Astrocyte (in vitro differentiated cells and primary cell): ENCODE measurements around the gene PYGL. TPM values are rescaled to one million over a fixed set of nuclear protein-coding genes. Genes with fewer than 3 reads are reported as not detected.
"Not testable (repeated sequence)": the region's sequence is repeated elsewhere in the genome, so short reads cannot be mapped to it uniquely, and the experiment has no call there.

Experiments used
- DNase-seq: peaks from one replicate; pipeline ENCODE4 v3.0.0-alpha.2; 2010; ENCODE audit warnings: low read depth
- FAIRE-seq: peaks from 2 replicates; lab custom pipeline; 2011; peaks lifted over from hg19 to GRCh38; lab: Jason Lieb, UNC
- H2AFZ ChIP-seq: 2 replicates; pipeline ENCODE4 v1.6.0; 2012; ENCODE audit warnings: low read depth, low read length, inconsistent platforms
- H3K27ac ChIP-seq: 2 replicates; pipeline ENCODE4 v1.5.1; 2011; ENCODE audit warnings: low read depth, low read length, inconsistent platforms
- H3K27me3 ChIP-seq: 2 replicates; pipeline ENCODE4 v1.6.0; 2011; ENCODE audit warnings: low read length, inconsistent platforms; ENCODE audit not compliant: insufficient read depth
- H3K36me3 ChIP-seq: 2 replicates; pipeline ENCODE4 v1.5.1; 2011; ENCODE audit warnings: low read length, inconsistent platforms; ENCODE audit not compliant: insufficient read depth
- H3K4me1 ChIP-seq: 2 replicates; pipeline ENCODE4 v1.5.1; 2011; ENCODE audit warnings: low read length, inconsistent platforms; ENCODE audit not compliant: insufficient read depth
- H3K4me2 ChIP-seq: 2 replicates; pipeline ENCODE4 v1.6.0; 2012; ENCODE audit warnings: low read length, inconsistent platforms
- H3K4me3 ChIP-seq: 2 replicates; pipeline ENCODE4 v1.5.1; 2011; ENCODE audit warnings: low read depth, mild to moderate bottlenecking, low read length, inconsistent platforms; ENCODE audit not compliant: insufficient read depth
- H3K79me2 ChIP-seq: 2 replicates; pipeline ENCODE4 v1.6.0; 2012; ENCODE audit warnings: mild to moderate bottlenecking, low read length, inconsistent platforms; ENCODE audit not compliant: insufficient read depth
- H3K9ac ChIP-seq: 2 replicates; pipeline ENCODE4 v1.6.0; 2012; ENCODE audit warnings: mild to moderate bottlenecking, low read length, inconsistent platforms
- H3K9me3 ChIP-seq: 2 replicates; pipeline ENCODE4 v1.5.1; 2012; ENCODE audit warnings: low read depth, mild to moderate bottlenecking, low read length, inconsistent platforms; ENCODE audit not compliant: insufficient read depth
- H4K20me1 ChIP-seq: 2 replicates; pipeline ENCODE4 v1.6.0; 2012; ENCODE audit warnings: low read length, inconsistent platforms; ENCODE audit not compliant: insufficient read depth
- H3K27ac Mint-ChIP-seq: one replicate; pipeline ENCODE4 v1.8.0; 2021; ENCODE audit warnings: mild to moderate bottlenecking, mixed read lengths; ENCODE audit not compliant: unreplicated experiment
- H3K27me3 Mint-ChIP-seq: one replicate; pipeline ENCODE4 v1.8.0; 2021; ENCODE audit warnings: low read depth, mixed read lengths; ENCODE audit not compliant: unreplicated experiment
- H3K36me3 Mint-ChIP-seq: one replicate; pipeline ENCODE4 v1.8.0; 2021; ENCODE audit warnings: low read depth, mixed read lengths; ENCODE audit not compliant: unreplicated experiment
- H3K4me1 Mint-ChIP-seq: one replicate; pipeline ENCODE4 v1.8.0; 2021; ENCODE audit warnings: low read depth, mixed read lengths; ENCODE audit not compliant: unreplicated experiment
- H3K4me3 Mint-ChIP-seq: one replicate; pipeline ENCODE4 v1.8.0; 2021; ENCODE audit warnings: mild to moderate bottlenecking, moderate library complexity, mixed read lengths; ENCODE audit not compliant: unreplicated experiment
- H3K9me3 Mint-ChIP-seq: one replicate; pipeline ENCODE4 v1.8.0; 2021; ENCODE audit warnings: mild to moderate bottlenecking, mixed read lengths; ENCODE audit not compliant: unreplicated experiment
- CTCF ChIP-seq: IDR thresholded peaks from 2 replicates; pipeline ENCODE4 v1.5.1; 2011; ENCODE audit warnings: low read depth, mild to moderate bottlenecking, inconsistent platforms, low read length, moderate library complexity; ENCODE audit not compliant: insufficient read depth
- EZH2 ChIP-seq: IDR thresholded peaks from 2 replicates; pipeline ENCODE4 v1.6.1; 2012; ENCODE audit warnings: mild to moderate bottlenecking, low read length, inconsistent platforms; ENCODE audit not compliant: insufficient read depth
- total RNA-seq: library from RNA; stranded (reverse); gene quantifications from 2 replicates; pipeline ENCODE4 v1.2.1, GENCODE V29; 2021

PYGL gene
- total RNA-seq, 1 donor from 2014 or later = 97.6 TPM

- FAIRE-seq = peak; percentile 39
Observed at GRCh38 chr14:50961605-50962221, 17.4 kb upstream of the PYGL start.

GRCh38 chr14:50957296-50957695 lies 13.0 kb upstream of the PYGL start:
- Mint-ChIP-seq H3K9me3 (no peaks in the 10 kb centered on the region), H3K27me3 (no peaks in the 10 kb centered on the region), H3K27ac (no peak overlapping the region), H3K4me1 (peaks cover 20% of the 10 kb centered on the region), H3K36me3 (no peaks in the 10 kb centered on the region), H3K4me3 (no peak overlapping the region)
- Histone ChIP-seq H3K79me2 (no peaks in the 10 kb centered on the region), H3K4me1 (peaks cover 25% of the 10 kb centered on the region), H3K36me3 (no peaks in the 10 kb centered on the region), H3K9me3 (no peaks in the 10 kb centered on the region), H4K20me1 (no peaks in the 10 kb centered on the region), H3K4me2 (no peak overlapping the region), H3K27ac (no peak overlapping the region), H3K27me3 (no peaks in the 10 kb centered on the region), H3K9ac (no peak overlapping the region), H2AFZ (no peak overlapping the region), H3K4me3 (no peak overlapping the region)
- DNase-seq (peak; percentile 32), FAIRE-seq (no peak)
- no peak for TF ChIP-seq EZH2
- no peak for TF ChIP-seq CTCF

More at GRCh38 chr14:50961605-50962221, 17.4 kb upstream of the PYGL start:
- DNase-seq = peak; percentile 95
- H4K20me1 ChIP-seq = no peaks in the 10 kb centered on the region
- no peaks in the 10 kb centered on the region for H3K9me3 ChIP-seq
- H2AFZ ChIP-seq = no peak overlapping the region
- H3K36me3 Mint-ChIP-seq = no peaks in the 10 kb centered on the region
- H3K4me1 ChIP-seq = peaks cover 26% of the 10 kb centered on the region
- H3K9ac ChIP-seq = no peak overlapping the region
- H3K9me3 Mint-ChIP-seq = no peaks in the 10 kb centered on the region
- no peak overlapping the region for H3K27ac Mint-ChIP-seq
- H3K4me3 ChIP-seq = peak overlapping the region; percentile 27
- H3K27me3 ChIP-seq = no peaks in the 10 kb centered on the region
- H3K4me2 ChIP-seq = peak overlapping the region; percentile 73
- no peak for TF ChIP-seq EZH2
- no peak for TF ChIP-seq CTCF
- no peaks in the 10 kb centered on the region for H3K27me3 Mint-ChIP-seq
- H3K79me2 ChIP-seq = no peaks in the 10 kb centered on the region
- peaks cover 14% of the 10 kb centered on the region for H3K4me1 Mint-ChIP-seq
- H3K27ac ChIP-seq = peak overlapping the region; percentile 36
- no peaks in the 10 kb centered on the region for H3K36me3 ChIP-seq
- peak overlapping the region; percentile 15 for H3K4me3 Mint-ChIP-seq

GRCh38 chr14:50956421-50956820 lies 12.1 kb upstream of the PYGL start:
- peaks cover 17% of the 10 kb centered on the region for H3K4me1 ChIP-seq
- not testable (repeated sequence) for H3K27me3 Mint-ChIP-seq, H3K4me3 Mint-ChIP-seq, H3K27me3 ChIP-seq, H3K4me3 ChIP-seq, H3K9ac ChIP-seq, H3K27ac Mint-ChIP-seq, H3K27ac ChIP-seq, H3K79me2 ChIP-seq, H3K9me3 ChIP-seq, H3K4me2 ChIP-seq, H3K9me3 Mint-ChIP-seq, DNase-seq, FAIRE-seq, H3K36me3 Mint-ChIP-seq, H3K36me3 ChIP-seq, H2AFZ ChIP-seq, H4K20me1 ChIP-seq
- peaks cover 13% of the 10 kb centered on the region for H3K4me1 Mint-ChIP-seq
